GM12878 (cell line): ENCODE measurements around the gene TMEM126A. TPM values are rescaled to one million over a fixed set of nuclear protein-coding genes. Genes with fewer than 3 reads are reported as not detected.

Source experiments
- ATAC-seq: fragments of 200-7000 bp; cut with Tn5 transposase; 3 replicates; pipeline ENCODE4 v1.9.1; 2020; ENCODE audit warnings: mild to moderate bottlenecking, moderate library complexity
- BruUV-seq: library from RNA; stranded (reverse); fragments of 400-500 nt; replicated peaks from 2 replicates; lab custom pipeline; 2021; lab: Mats Ljungman, UMichigan
- CTCF ChIA-PET: fragments of 300-600 bp; sonication (Branson Sonifier 250); formaldehyde crosslinking; extraction: SDS; loops from one replicate; lab custom pipeline; 2021; ENCODE audit warnings: inconsistent platforms; lab: Yijun Ruan, JAX
- POLR2A ChIA-PET: fragments of 350-600 bp; formaldehyde crosslinking; extraction: SDS; loops from one replicate; lab custom pipeline; 2021; ENCODE audit warnings: inconsistent platforms; lab: Charles Lee
- RAD21 ChIA-PET: fragments of 300-600 bp; sonication (Branson Sonifier 250); formaldehyde crosslinking; loops from one replicate; lab custom pipeline; 2023; ENCODE audit warnings: antibody characterized with exemption; ENCODE audit not compliant: unreplicated experiment; lab: Charles Lee
- SMC1A ChIA-PET: fragments of 300-600 bp; sonication (Branson Sonifier 250); formaldehyde crosslinking; loops from one replicate; lab custom pipeline; 2023; ENCODE audit not compliant: unreplicated experiment, uncharacterized antibody; lab: Charles Lee
- DNase-seq: peaks from one replicate; pipeline ENCODE4 v3.0.0-alpha.2; 2011; ENCODE audit warnings: low read depth, low spot score
- FAIRE-seq: peaks from 3 replicates; lab custom pipeline; 2011; peaks lifted over from hg19 to GRCh38; lab: Jason Lieb, UNC
- H2AFZ ChIP-seq: 2 replicates; pipeline ENCODE4 v1.6.0; 2011; ENCODE audit warnings: low read depth, low read length, control low read depth; ENCODE audit not compliant: control insufficient read depth
- H3K27ac ChIP-seq: 2 replicates; pipeline ENCODE4 v1.5.1; 2011; ENCODE audit warnings: control low read depth; ENCODE audit not compliant: control insufficient read depth, insufficient read depth
- H3K27me3 ChIP-seq, 2 experiments: replicated peaks in 1 of 2; 2 replicates each; pipeline versions ENCODE4 v1.6.0 to v1.6.1; 2011; ENCODE audit warnings: low read length in 1 of 2; ENCODE audit not compliant: control insufficient read depth in 2 of 2, insufficient read depth in 2 of 2
- H3K36me3 ChIP-seq, 2 experiments: 2 replicates each; pipeline ENCODE4 v1.5.1; 2011; ENCODE audit warnings: low read length in 1 of 2; ENCODE audit not compliant: control insufficient read depth in 2 of 2, insufficient read depth in 2 of 2
- H3K4me1 ChIP-seq: 2 replicates; pipeline ENCODE4 v1.6.1; 2011; ENCODE audit warnings: mild to moderate bottlenecking, low read length, moderate library complexity, mixed read lengths; ENCODE audit not compliant: control insufficient read depth, insufficient read depth
- H3K4me2 ChIP-seq: 2 replicates; pipeline ENCODE4 v1.6.0; 2011; ENCODE audit warnings: control low read depth; ENCODE audit not compliant: control insufficient read depth, insufficient read depth
- H3K4me3 ChIP-seq: fragments of 200-600 bp; sonication (generic); 2 replicates; pipeline ENCODE4 v1.5.1; 2016
- H3K79me2 ChIP-seq: 2 replicates; pipeline ENCODE4 v1.6.0; 2011; ENCODE audit warnings: low read length; ENCODE audit not compliant: control insufficient read depth, insufficient read depth
- H3K9ac ChIP-seq: 2 replicates; pipeline ENCODE4 v1.8.0; 2011; ENCODE audit warnings: low read length, control low read depth, mixed read lengths; ENCODE audit not compliant: control insufficient read depth, insufficient read depth
- H3K9me3 ChIP-seq: replicated peaks from 3 replicates; pipeline ENCODE4 v1.5.1; 2011; ENCODE audit warnings: mild to moderate bottlenecking, low read length; ENCODE audit not compliant: control insufficient read depth, insufficient read depth
- H4K20me1 ChIP-seq: 2 replicates; pipeline ENCODE4 v1.6.0; 2011; ENCODE audit not compliant: control insufficient read depth, insufficient read depth
- CEBPB ChIP-seq, 2 experiments: fragments of 150-350 bp in 1 of 2; IDR thresholded peaks; 2 replicates each; pipeline ENCODE4 v1.6.1; 2012 to 2014; ENCODE audit warnings: low read depth in 2 of 2, low read length in 2 of 2, borderline replicate concordance in 1 of 2, inconsistent platforms in 1 of 2
- GATAD2B ChIP-seq: fragments of 450-650 bp; conservative IDR thresholded peaks from 2 replicates; pipeline ENCODE4 v1.6.1; 2017; ENCODE audit warnings: low read depth, mild to moderate bottlenecking, moderate library complexity
- KAT2A ChIP-seq: conservative IDR thresholded peaks from 2 replicates; pipeline ENCODE4 v1.6.1; 2011; ENCODE audit warnings: low read depth, low read length; ENCODE audit not compliant: control insufficient read depth
- SIX5 ChIP-seq: IDR thresholded peaks from 2 replicates; pipeline ENCODE4 v1.6.1; 2011; ENCODE audit warnings: mild to moderate bottlenecking, low read depth, low read length, moderate library complexity; ENCODE audit not compliant: severe bottlenecking
- WGBS: methylation state at CpG from one replicate; pipeline ENCODE4 v1.1.6; 2016; ENCODE audit warnings: low lambda C conversion rate; ENCODE audit not compliant: insufficient replicate concordance, insufficient coverage; ENCODE audit errors: missing lambda C conversion rate; 5-methylcytosine and 5-hydroxymethylcytosine counted together
- in situ Hi-C: fragments of 300-500 bp; cut with MboI; formaldehyde crosslinking; loops from 9 replicates; pipeline ENCODE4 v1.14.3; 2018; ENCODE audit warnings: mixed read lengths
- intact Hi-C: fragments of 100-400 bp; cut with micrococcal nuclease; formaldehyde crosslinking; loops from one replicate; pipeline ENCODE4 v1.14.2; 2022; ENCODE audit not compliant: unreplicated experiment
- polyA plus RNA-seq, 11 experiments: library from polyadenylated mRNA; depleted of rRNA in 4 of 11; unstranded in 6 of 11; stranded (reverse) in 5 of 11; fragments of >200 nt; fragmentation: Nextera tagmentation in 4 of 11; fragmentation: Illumina TruSeq in 1 of 11; extraction: Ambion mirVana in 4 of 11; extraction: Trizol in 1 of 11; gene quantifications; 1 replicate in 1 of 11; 2 replicates in 10 of 11; pipeline versions ENCODE4 v1.2.1 to v1.2.3, GENCODE V29; 2011 to 2016; ENCODE audit warnings: inconsistent platforms in 2 of 11, missing spikeins in 2 of 11, low read depth in 1 of 11
- total RNA-seq, 4 experiments: library from RNA; depleted of rRNA in 3 of 4; stranded (reverse); fragments of >200 nt in 3 of 4; fragmentation: Illumina TruSeq in 1 of 4; extraction: Trizol in 1 of 4; gene quantifications; 2 replicates each; pipeline versions ENCODE4 v1.2.1 to v1.2.3, GENCODE V29; 2013 to 2021
- TF ChIP-seq, protein P1 (sequence below): IDR thresholded peaks from 2 replicates; pipeline ENCODE4 v1.6.1; 2011; ENCODE audit warnings: low read depth, mild to moderate bottlenecking, low read length, moderate library complexity, borderline replicate concordance; ENCODE audit errors: extremely low read depth

Gene TMEM126A
- total and polyA plus RNA-seq, 10 of the 15 experiments (the other 5 are each of a cell fraction or from before 2014, with no cell fraction given): 38.6 to 208 (median 71.7) TPM

DNA sequence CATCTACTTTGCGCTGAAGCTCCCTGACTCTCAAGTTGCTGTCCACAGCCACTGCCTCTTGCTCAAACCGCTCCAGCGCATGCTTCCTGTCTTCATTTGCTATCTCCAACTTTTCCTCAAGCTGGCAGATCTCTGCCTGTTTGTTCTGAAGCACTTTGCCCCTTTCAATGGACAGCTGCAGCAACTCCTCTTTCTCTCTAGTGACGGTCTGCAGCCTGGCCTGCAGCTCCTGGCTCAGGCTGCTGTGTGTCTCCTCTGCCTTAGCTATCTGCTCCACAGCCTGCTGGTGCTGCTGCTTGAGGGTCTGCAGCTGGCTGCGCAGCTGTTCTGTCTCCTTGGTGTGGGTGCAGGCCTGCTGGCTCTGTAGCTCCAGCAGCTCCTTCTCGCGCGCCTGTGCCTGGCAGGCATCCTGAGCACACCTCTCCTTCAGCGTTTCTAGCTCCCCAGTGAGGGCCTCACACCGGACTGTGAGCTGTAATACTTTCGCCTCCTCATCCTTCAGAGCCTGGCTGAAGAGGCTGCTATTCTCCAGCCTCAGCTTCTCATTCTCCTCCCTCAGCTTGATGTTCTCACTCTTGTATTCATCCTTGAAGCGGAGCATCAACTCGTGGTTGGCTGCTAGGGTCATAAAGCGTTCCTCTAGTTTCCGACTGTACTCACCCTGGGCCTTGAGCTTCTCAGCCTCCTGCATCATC lies 37.5 kb downstream of the TMEM126A start:
- ATAC-seq (no peak), DNase-seq (no peak), FAIRE-seq (no peak)
- no peak overlapping the region for H2AFZ ChIP-seq
- no peak overlapping the region for H3K4me2 ChIP-seq
- 83% methylated on average over 15 of the region's 15 CpGs for WGBS
- no peak overlapping the region for H3K27ac ChIP-seq
- no peak overlapping the region for H3K4me3 ChIP-seq
- in situ Hi-C loops (no loop called here), intact Hi-C loops (no loop called here)
- peaks cover 5% of the 10 kb centered on the region; the same call in 1 of the 2 replicates for H3K4me1 ChIP-seq
- no peaks in the 10 kb centered on the region; a peak in 1 of 4 replicates for H3K27me3 ChIP-seq
- BruUV-seq: no TSS peak
- POLR2A ChIA-PET: interaction anchor here (1.1 kb wide), 1 partner anchor 20 kb away, joined by 3 read pairs; no protein-coding TSS in a partner anchor
- H3K79me2 ChIP-seq: no peaks in the 10 kb centered on the region
- SMC1A ChIA-PET: interaction anchor here (0.9 to 1.3 kb wide), 5 partner anchors 11 to 158 kb away, joined by 3 read pairs; no protein-coding TSS in a partner anchor
- H3K36me3 ChIP-seq: no peaks in the 10 kb centered on the region
- no peaks in the 10 kb centered on the region; the same call in 2 of the 3 replicates for H3K9me3 ChIP-seq
- TF ChIP-seq KAT2A: no peak
- TF ChIP-seq GATAD2B: no peak
- TF ChIP-seq SIX5: no peak
- TF ChIP-seq CEBPB (IDR thresholded peaks at IDR 0.05; ENCODE audit: borderline replicate concordance in 1 of 2, low read depth in 2 of 2, low read length in 2 of 2): no peak
- TF ChIP-seq, protein P1, sequence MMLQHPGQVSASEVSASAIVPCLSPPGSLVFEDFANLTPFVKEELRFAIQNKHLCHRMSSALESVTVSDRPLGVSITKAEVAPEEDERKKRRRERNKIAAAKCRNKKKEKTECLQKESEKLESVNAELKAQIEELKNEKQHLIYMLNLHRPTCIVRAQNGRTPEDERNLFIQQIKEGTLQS: no peak
- CTCF ChIA-PET: interaction anchor here (1.0 to 4.7 kb wide), 2 partner anchors 12 to 19 kb away, joined by 3 to 27 read pairs; no protein-coding TSS in a partner anchor
- H3K9ac ChIP-seq: no peak overlapping the region
- RAD21 ChIA-PET: interaction anchor here (0.9 kb wide), 1 partner anchor 8 kb away, joined by 4 read pairs; no protein-coding TSS in a partner anchor
- no peaks in the 10 kb centered on the region for H4K20me1 ChIP-seq
